ENCODE measurements around the gene SIGLEC5.
"Not testable (repeated sequence)": the region's sequence is repeated elsewhere in the genome, so short reads cannot be mapped to it uniquely, and the experiment has no call there.

DNA sequence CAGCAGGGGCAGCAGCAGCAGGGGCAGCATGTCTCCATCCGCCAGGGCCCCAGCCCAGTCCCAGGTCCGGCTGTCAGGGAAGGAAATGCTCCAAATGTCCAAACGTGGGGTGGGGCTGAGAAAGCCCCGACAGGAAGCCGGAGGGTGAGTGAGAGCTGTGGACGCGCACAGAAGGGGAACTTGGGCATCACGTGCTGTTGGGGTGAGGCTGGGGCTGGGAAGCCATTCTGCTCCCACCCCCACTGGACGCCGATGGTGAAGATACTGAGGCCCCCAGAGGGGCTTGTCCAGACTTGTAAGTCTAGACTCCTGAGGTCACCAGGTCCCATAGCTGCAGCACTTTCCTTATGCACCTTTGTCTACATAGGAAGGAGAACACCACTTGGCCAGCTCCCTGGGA lies 16.5 kb upstream of the SIGLEC5 start, which contains the start of gene SIGLEC14:
- not testable (repeated sequence) for TF ChIP-seq MAX (IDR thresholded peaks at IDR 0.05); CREB1 (IDR thresholded peaks at IDR 0.05; ENCODE audit: low read depth); FOXM1 (IDR thresholded peaks at IDR 0.05; ENCODE audit: borderline replicate concordance, low read depth); NFIC (IDR thresholded peaks at IDR 0.05); CEBPB (IDR thresholded peaks at IDR 0.05); TCF12 (IDR thresholded peaks at IDR 0.05; ENCODE audit: low read depth); EP300 (IDR thresholded peaks at IDR 0.05; ENCODE audit: borderline replicate concordance); REST (IDR thresholded peaks at IDR 0.05; ENCODE audit: low read depth); EGR1 (IDR thresholded peaks at IDR 0.05); TAF1 (IDR thresholded peaks at IDR 0.05; ENCODE audit: low read depth); YY1 (IDR thresholded peaks at IDR 0.05; ENCODE audit: low read depth); USF1 (IDR thresholded peaks at IDR 0.05)

All from Ishikawa (cell line).